GM21576 (cell line): ENCODE data around the gene GBGT1.
"Not testable (repeated sequence)": the region's sequence is repeated elsewhere in the genome, so short reads cannot be mapped to it uniquely, and the experiment has no call there.

ENCODE experiments used
- ATAC-seq: cut with Tn5 transposase; IDR thresholded peaks from one replicate; pipeline ENCODE4 v1.9.1; 2021; ENCODE audit warnings: mild to moderate bottlenecking, moderate library complexity; ENCODE audit not compliant: unreplicated experiment

The GBGT1 gene

GRCh38 chr9:133199648-133200321 lies 36.1 kb upstream of the GBGT1 start:
- no peak for ATAC-seq

GRCh38 chr9:133195029-133195428 lies 31.3 kb upstream of the GBGT1 start:
- no peak for ATAC-seq

- no peak for ATAC-seq
Observed at GRCh38 chr9:133194597-133194996, 30.9 kb upstream of the GBGT1 start.

GRCh38 chr9:133191989-133192388 lies 28.3 kb upstream of the GBGT1 start:
- ATAC-seq: no peak

GRCh38 chr9:133189826-133190225 lies 26.1 kb upstream of the GBGT1 start:
- ATAC-seq: no peak

GRCh38 chr9:133188843-133189180 lies 25.1 kb upstream of the GBGT1 start:
- no peak for ATAC-seq

GRCh38 chr9:133188006-133188842 lies 24.5 kb upstream of the GBGT1 start:
- no peak for ATAC-seq

- no peak for ATAC-seq
Observed at GRCh38 chr9:133187561-133188005, 23.9 kb upstream of the GBGT1 start.

- no peak for ATAC-seq
Observed at GRCh38 chr9:133186736-133187135, 23.0 kb upstream of the GBGT1 start.

- ATAC-seq: no peak
Observed at GRCh38 chr9:133184971-133185370, 21.3 kb upstream of the GBGT1 start.

GRCh38 chr9:133182151-133182550 lies 18.4 kb upstream of the GBGT1 start:
- ATAC-seq: no peak

- ATAC-seq: no peak
Observed at GRCh38 chr9:133181561-133181960, 17.8 kb upstream of the GBGT1 start.

GRCh38 chr9:133180953-133181352 lies 17.2 kb upstream of the GBGT1 start:
- no peak for ATAC-seq

GRCh38 chr9:133173056-133173455 lies 9.3 kb upstream of the GBGT1 start:
- no peak for ATAC-seq

- no peak for ATAC-seq
Observed at GRCh38 chr9:133171161-133171961, 7.6 kb upstream of the GBGT1 start.

- no peak for ATAC-seq
Observed at GRCh38 chr9:133170716-133171115, 7.0 kb upstream of the GBGT1 start.

- not testable (repeated sequence) for ATAC-seq
Observed at GRCh38 chr9:133169687-133170086, 6.0 kb upstream of the GBGT1 start.

GRCh38 chr9:133169102-133169501 lies 5.4 kb upstream of the GBGT1 start:
- no peak for ATAC-seq

GRCh38 chr9:133168432-133168831 lies 4.7 kb upstream of the GBGT1 start:
- no peak for ATAC-seq

GRCh38 chr9:133167769-133168168 lies 4.1 kb upstream of the GBGT1 start:
- no peak for ATAC-seq

GRCh38 chr9:133167096-133167730 lies 3.5 kb upstream of the GBGT1 start:
- ATAC-seq: no peak
